Lung (tissue), 12 donors: ENCODE results near the gene CABP4. TPM values are rescaled to one million over a fixed set of nuclear protein-coding genes. Genes with fewer than 3 reads are reported as not detected.

Experiments
- ATAC-seq: fragments of 200-7000 bp; cut with Tn5 transposase; one replicate; pipeline ENCODE4 v1.9.1; 2020; ENCODE audit warnings: moderate number of reproducible peaks; ENCODE audit not compliant: insufficient read depth, low FRiP score
- DNase-seq, 3 donors: peaks; one replicate each; pipeline ENCODE4 v3.0.0-alpha.2; 2013 to 2017
- H3K27ac ChIP-seq, 2 donors: one replicate each; pipeline ENCODE4 v1.5.1; 2013; ENCODE audit warnings: mild to moderate bottlenecking in 2 of 2, moderate library complexity in 2 of 2, control low read depth in 1 of 2, inconsistent platforms in 1 of 2, low read depth in 1 of 2, low read length in 1 of 2
- H3K27me3 ChIP-seq, 3 donors: one replicate each; pipeline ENCODE4 v1.5.1; 2013; ENCODE audit warnings: low read length in 2 of 3; ENCODE audit not compliant: control insufficient read depth in 3 of 3, insufficient read depth in 3 of 3
- H3K36me3 ChIP-seq, 4 donors: one replicate each; pipeline ENCODE4 v1.5.1; 2013; ENCODE audit warnings: low read length in 4 of 4, mild to moderate bottlenecking in 1 of 4, moderate library complexity in 1 of 4; ENCODE audit not compliant: control insufficient read depth in 4 of 4, insufficient read depth in 4 of 4
- H3K4me1 ChIP-seq, 5 donors: one replicate each; pipeline ENCODE4 v1.5.1; 2013; ENCODE audit warnings: low read length in 5 of 5, mild to moderate bottlenecking in 2 of 5, moderate library complexity in 1 of 5; ENCODE audit not compliant: control insufficient read depth in 5 of 5, insufficient read depth in 5 of 5
- H3K4me3 ChIP-seq: one replicate; pipeline ENCODE4 v1.5.1; 2013; ENCODE audit warnings: mild to moderate bottlenecking, control low read depth, moderate library complexity
- H3K9ac ChIP-seq, 2 donors: one replicate each; pipeline ENCODE4 v1.5.1; 2013; ENCODE audit warnings: low read length in 2 of 2, control low read depth in 1 of 2; ENCODE audit not compliant: insufficient read depth in 1 of 2
- H3K9me3 ChIP-seq, 4 donors: one replicate each; pipeline ENCODE4 v1.5.1; 2013; ENCODE audit warnings: low read length in 3 of 4, mild to moderate bottlenecking in 1 of 4, moderate library complexity in 1 of 4; ENCODE audit not compliant: control insufficient read depth in 4 of 4, insufficient read depth in 3 of 4
- CTCF ChIP-seq: IDR thresholded peaks from 2 replicates; pipeline ENCODE4 v1.5.1; 2012; ENCODE audit warnings: mild to moderate bottlenecking; ENCODE audit errors: control extremely low read depth, extremely low read depth
- WGBS, 2 donors: extraction: QIAGEN DNeasy Blood & Tissue Kit; methylation state at CpG; one replicate each; pipeline ENCODE4 v1.1.7; 2013; 5-methylcytosine and 5-hydroxymethylcytosine counted together
- polyA plus RNA-seq, 2 donors: library from polyadenylated mRNA; stranded (reverse); fragments of 200-250 nt; gene quantifications; one replicate each; pipeline ENCODE4 v1.2.1, GENCODE V29; 2013
- total RNA-seq, 2 donors: library from RNA; depleted of rRNA in 1 of 2; stranded (reverse); fragments of >200 nt in 1 of 2; gene quantifications; one replicate each; pipeline ENCODE4 v1.2.1, GENCODE V29; 2014 to 2021
- donor health status: control.
- donor health status: control.
- donor health status: Bipolar disorder and iron deficiency.
- donor health status: healthy.
- donor health status: DM: yes; HTN: yes; CAD: no.

CABP4 gene
- total and polyA plus RNA-seq, 4 donors: 0.96 to 5.3 (median 2.3) TPM

GRCh38 chr11:67450796-67451657, 4.1 kb upstream of the CABP4 start:
- no peak for TF ChIP-seq CTCF
- no peak overlapping the region for H3K4me3 ChIP-seq
- H3K27ac ChIP-seq: no peak overlapping the region
- no peaks in the 10 kb centered on the region for H3K36me3 ChIP-seq
- DNase-seq (no peak), ATAC-seq (no peak)
- H3K4me1 ChIP-seq: no peaks in the 10 kb centered on the region
- H3K27me3 ChIP-seq: no peaks in the 10 kb centered on the region
- no peak overlapping the region for H3K9ac ChIP-seq
- no peaks in the 10 kb centered on the region for H3K9me3 ChIP-seq
- 91 to 94% methylated on average over 25 of the region's 25 CpGs for WGBS, 2 donors

GRCh38 chr11:67451658-67451976, 3.5 kb upstream of the CABP4 start:
- DNase-seq (no peak), ATAC-seq (no peak)
- H3K4me1 ChIP-seq: no peaks in the 10 kb centered on the region
- H3K27me3 ChIP-seq: no peaks in the 10 kb centered on the region
- 93 to 96% methylated on average over 14 of the region's 14 CpGs for WGBS, 2 donors
- H3K4me3 ChIP-seq: no peak overlapping the region
- H3K9ac ChIP-seq: no peak overlapping the region
- no peaks in the 10 kb centered on the region for H3K9me3 ChIP-seq
- no peaks in the 10 kb centered on the region for H3K36me3 ChIP-seq
- no peak for TF ChIP-seq CTCF
- peak overlapping the region in 1 of 2 donors; percentile 48 for H3K27ac ChIP-seq

GRCh38 chr11:67452141-67452952, 2.8 kb upstream of the CABP4 start, which contains the start of gene GPR152:
Gene GPR152 (minus strand): TSS chr11:67452729. CDS start chr11:67452724, 5 bp downstream.
- 69 to 91% methylated on average over 33 of the region's 33 CpGs for WGBS, 2 donors
- Histone ChIP-seq H3K9me3 (no peaks in the 10 kb centered on the region), H3K4me1 (no peaks in the 10 kb centered on the region), H3K27me3 (no peaks in the 10 kb centered on the region), H3K36me3 (no peaks in the 10 kb centered on the region), H3K4me3 (no peak within 1 kb of the TSS), H3K27ac (peak within 1 kb of the TSS in 1 of 2 donors; percentile 48), H3K9ac (no peak within 1 kb of the TSS)
- no peak for TF ChIP-seq CTCF
- DNase-seq: no peak
- no peak for ATAC-seq
